Tibial nerve (tissue), 4 donors: ENCODE results near the gene KIF18A.

ENCODE experiments used
- CTCF ChIP-seq, 5 experiments: fragments of 200-600 bp in 3 of 5; fragments of 450-650 bp in 2 of 5; sonication (generic) in 3 of 5; IDR thresholded peaks; one replicate each; pipeline ENCODE4 v1.5.1; 2016 to 2019; ENCODE audit warnings: antibody characterized with exemption in 5 of 5, mild to moderate bottlenecking in 3 of 5, moderate library complexity in 2 of 5
- EP300 ChIP-seq, 2 donors: sonication (generic); formaldehyde crosslinking; IDR thresholded peaks; one replicate each; pipeline ENCODE4 v1.6.1; 2017; ENCODE audit warnings: antibody characterized with exemption in 2 of 2, mild to moderate bottlenecking in 1 of 2
- POLR2A ChIP-seq, 2 donors: fragments of 450-650 bp; IDR thresholded peaks; one replicate each; pipeline ENCODE4 v1.6.1; 2017; ENCODE audit warnings: antibody characterized with exemption in 2 of 2, mild to moderate bottlenecking in 2 of 2, moderate library complexity in 2 of 2

GRCh38 chr11:28133146-28133545 is 25.2 kb upstream of the KIF18A start:
- TF ChIP-seq POLR2A (IDR thresholded peaks at IDR 0.05) (no peak), CTCF (IDR thresholded peaks at IDR 0.05) (no peak), EP300 (IDR thresholded peaks at IDR 0.05) (no peak)
